HG02852 (cell line): ENCODE results near the gene APBA1.

Experiments
- ATAC-seq: cut with Tn5 transposase; IDR thresholded peaks from one replicate; pipeline ENCODE4 v1.9.1; 2021; ENCODE audit warnings: mild to moderate bottlenecking, moderate library complexity; ENCODE audit not compliant: unreplicated experiment

Gene APBA1

DNA sequence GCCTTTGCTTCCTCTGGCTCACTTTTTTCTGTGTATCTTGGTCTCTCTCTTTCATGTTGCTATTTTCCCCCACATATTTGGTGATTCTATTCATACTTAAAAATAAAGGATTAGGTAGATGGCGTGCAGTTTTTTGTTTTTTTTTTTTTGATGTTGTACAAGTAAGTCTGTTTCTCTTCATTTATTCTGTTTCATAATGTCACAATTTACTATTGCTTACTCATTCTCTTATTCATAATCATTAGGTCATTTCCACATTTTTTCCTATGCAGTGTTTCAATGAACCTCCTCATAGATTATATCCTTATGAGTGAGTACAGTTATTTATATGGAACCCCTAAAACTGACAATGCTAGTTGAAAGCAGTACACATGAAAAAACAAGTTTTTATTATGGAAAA, 136.3 kb downstream of the APBA1 start:
- no peak for ATAC-seq

DNA sequence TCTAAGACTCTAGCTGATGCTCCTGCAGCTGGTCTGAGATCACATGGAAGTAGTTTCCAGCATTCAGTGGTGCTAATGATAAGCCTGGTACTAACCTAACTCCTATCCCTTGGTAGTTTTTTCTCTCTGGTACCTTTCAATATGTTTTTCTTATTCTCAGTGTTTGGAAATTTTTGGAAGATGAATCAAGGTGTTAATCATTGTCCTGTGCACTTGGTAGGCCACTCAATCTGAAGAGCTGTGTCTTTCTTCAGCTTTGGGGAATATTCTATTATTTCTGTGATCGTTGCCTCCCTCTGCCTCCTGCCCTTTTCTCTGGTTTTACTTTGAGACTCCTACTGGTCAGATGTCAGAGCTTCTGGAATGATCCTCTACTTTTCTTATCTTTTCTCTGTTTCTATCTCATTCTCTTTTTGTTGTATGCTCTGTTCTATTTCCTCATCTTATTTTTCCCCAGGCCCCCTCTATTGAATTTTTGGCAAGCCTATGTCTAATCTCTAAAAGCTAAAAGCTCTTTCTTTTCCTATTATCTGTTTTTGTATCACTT, 136.8 kb downstream of the APBA1 start:
- ATAC-seq, result no peak

DNA sequence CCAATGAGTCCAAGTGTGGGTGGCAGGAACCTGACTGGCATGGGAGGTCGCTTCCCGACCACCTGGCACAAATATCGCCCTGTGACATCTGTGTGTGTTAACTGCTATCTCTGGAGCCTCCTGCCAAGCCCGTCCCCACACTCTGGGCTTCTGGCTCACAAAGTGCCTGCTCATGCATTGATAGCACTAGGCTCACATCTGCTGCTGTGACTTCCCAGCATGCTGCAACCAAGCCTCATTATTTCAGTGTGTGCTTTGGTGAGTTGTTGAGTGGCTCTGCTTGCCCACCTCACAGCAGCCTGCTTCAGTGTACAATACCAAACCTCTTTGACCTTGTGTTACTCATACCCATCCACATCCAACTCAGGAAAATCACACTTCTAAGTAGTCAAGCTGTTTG, 139.8 kb downstream of the APBA1 start:
- no peak for ATAC-seq

DNA sequence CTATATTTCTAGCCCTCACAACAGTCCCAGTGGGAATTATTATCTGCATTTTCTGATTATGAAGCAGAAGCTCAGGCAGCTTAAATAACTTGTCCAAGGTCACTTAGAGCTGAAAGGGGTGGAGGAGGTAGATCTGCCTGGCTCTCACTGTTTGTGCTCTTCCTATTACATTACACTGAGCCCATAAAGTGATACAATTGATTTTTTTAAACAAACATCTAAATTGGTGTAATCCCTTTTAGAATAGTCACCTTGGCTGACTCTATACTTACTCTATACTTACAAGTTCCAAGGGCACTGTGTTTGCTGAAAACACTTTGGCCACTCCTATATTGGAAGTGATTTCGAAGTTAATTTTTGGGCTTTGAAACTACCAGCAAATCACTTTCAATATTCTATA, 144.7 kb downstream of the APBA1 start:
- no peak for ATAC-seq

DNA sequence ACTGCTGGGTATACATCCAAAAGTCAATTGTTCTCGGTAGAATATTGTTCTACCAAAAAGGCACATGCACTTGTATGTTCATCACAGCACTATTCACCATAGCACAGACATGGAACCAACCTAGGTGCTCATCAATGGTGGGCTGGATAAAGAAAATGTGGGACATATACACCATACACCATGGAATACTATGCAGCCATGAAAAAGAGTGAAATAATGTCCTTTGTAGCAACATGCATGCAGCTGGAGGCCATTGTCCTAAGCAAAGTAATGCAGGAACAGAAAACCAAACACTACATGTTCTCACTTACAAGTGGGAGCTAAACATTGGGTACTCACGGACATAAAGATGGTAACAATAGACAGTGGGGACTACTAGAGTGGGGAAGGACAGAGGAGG, 145.5 kb downstream of the APBA1 start:
- ATAC-seq, result no peak

DNA sequence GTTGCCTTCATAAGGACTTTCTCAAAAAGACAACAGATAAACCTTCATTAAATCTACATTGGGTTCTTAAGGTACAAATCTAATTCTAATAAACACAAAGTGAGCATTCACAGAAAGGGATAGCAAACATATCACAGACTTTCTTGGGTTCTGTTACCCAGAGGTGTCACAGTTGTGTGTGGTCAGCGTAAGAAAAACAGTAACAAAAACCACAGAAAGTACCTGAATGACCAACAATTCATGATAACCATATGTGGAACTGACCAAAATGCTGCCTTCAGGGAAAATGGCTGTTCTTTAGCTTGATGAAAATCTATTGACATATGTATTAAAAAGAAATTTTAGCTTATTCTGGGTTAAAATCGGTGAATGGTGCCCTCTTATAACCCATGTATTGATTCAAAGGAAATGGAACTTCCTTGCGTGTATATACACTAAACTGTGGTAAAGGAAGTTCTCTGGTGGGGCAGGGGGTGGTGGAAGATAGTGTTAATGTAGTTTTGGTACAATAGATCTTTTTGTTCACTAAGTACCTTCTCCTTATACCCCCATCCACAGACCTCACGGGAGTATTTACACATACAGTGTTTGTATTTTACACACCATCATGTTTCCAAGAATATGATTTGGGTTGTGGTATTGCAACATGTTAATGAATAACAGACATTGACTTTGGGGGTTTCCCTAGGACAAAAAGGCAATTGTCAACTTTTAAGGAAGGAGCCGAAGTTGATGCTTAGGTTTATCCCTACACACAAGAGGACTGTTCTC, 152.5 kb downstream of the APBA1 start:
- no peak for ATAC-seq

DNA sequence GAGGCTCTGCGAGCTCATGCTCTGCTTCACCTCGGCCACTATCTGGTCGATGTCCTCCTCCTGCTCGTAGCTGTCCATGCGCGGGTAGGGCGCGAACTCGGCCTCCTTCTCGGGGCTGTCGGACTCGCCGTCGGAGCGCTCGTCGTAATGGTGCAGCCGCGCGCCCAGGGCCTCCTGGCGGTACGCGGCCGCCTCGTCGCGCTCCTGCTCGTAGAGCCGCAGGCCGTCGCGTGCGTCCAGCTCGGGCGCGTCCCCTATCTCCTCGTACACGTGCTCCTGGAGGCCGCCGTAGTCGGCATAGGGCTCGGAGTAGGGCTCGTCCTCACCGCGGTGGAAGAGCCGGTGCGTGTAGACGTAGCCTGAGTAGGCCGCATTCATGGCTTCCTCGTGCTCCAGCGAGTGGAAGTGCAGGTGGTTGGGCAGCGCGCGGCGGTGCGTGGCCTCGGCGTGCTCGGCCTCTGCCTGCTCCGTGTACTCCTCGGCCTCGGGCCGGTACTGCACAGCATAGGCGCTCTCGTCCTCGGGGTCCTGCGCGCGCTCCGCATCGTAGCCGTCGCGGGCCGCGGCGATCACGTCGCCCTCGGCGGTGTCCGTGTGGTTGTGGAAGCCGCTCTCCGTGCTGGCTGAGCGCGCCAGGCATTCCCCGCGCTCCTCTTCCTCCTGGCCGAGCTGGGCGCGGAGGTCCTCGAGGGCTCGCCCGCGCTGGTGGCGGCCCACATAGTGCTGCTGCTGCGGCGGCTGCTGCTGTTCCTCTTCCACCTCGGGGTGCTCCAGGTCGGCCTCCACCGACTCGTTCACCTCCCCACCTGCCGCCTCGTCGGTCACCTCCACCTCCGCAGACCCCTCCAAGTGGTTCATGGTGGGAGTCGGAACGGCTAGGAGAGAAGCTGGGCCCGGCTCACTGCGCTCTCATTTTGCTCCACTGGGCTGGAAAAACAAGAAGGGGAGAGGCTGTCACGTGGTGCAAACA, 155.5 kb downstream of the APBA1 start:
- no peak for ATAC-seq

DNA sequence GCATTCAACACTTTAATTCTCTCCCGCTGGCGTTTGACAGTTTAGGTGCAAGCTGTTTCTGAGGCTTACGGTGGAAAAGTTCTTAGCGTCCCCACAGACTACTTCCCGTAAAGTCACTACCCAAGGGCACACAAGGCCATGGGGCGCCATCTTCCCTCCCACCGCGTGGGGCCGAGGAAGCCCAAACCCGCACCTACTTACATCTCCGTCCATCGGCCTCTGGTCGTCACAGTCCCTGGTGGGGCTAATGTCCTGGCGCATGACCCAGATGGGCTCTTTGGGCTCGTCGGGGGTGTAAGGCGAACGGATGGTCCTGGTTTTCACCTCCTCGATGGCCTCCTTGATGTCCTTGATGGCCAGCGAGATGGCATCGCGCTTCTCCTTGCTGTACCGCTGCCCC, 156.4 kb downstream of the APBA1 start:
- no peak for ATAC-seq

DNA sequence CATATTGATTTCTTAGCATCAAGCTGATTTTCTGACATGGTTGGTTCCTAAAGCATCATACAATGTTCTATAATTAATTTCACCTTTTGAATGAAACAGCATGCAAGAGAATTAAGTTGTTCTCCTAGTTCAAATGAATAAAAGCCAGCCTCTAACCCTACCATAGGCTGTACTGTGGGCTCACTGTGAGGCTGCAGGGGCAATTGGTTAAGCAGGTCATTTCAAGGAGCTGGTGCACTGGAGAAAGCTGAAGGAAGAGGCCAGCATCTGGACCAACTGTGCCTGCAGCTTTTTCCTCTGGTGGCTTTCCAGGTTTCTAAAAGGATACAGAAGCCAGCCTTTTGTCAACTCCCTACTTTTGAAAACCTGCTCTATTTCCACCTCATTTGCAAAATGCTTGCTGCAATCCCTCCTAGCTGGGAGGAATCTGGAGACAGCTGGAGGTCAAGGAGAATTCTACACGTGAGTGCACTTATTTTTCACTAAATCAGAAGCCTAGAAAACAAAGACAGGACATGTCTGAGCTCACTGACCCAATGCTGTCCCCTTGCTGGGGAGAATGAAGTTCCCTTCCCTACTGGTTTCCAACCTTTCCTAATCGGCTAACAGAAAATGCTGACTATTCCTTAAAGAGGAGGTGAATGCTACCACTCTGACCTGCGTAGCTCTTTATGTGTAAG, 158.9 kb downstream of the APBA1 start:
- ATAC-seq, result no peak

DNA sequence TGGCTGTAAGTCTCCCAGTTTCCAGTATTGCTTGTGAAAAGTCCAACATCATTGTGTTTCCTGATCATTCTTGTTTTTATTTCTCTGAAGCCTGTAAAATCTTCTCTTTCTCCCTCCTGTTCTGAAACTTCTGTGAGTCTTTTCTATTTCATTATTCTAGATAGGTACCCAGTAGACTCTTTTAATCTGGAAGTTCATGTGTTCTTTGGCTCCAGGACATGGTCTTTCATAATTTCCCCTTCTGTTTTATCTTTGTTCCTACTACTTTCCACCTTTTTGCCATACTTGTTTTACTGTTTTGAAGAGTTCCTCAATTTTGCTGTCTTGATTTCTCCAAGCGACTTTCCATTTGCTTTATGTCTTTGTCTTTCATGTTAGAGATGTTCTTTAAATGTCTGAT, 168.1 kb downstream of the APBA1 start:
- ATAC-seq, result no peak

DNA sequence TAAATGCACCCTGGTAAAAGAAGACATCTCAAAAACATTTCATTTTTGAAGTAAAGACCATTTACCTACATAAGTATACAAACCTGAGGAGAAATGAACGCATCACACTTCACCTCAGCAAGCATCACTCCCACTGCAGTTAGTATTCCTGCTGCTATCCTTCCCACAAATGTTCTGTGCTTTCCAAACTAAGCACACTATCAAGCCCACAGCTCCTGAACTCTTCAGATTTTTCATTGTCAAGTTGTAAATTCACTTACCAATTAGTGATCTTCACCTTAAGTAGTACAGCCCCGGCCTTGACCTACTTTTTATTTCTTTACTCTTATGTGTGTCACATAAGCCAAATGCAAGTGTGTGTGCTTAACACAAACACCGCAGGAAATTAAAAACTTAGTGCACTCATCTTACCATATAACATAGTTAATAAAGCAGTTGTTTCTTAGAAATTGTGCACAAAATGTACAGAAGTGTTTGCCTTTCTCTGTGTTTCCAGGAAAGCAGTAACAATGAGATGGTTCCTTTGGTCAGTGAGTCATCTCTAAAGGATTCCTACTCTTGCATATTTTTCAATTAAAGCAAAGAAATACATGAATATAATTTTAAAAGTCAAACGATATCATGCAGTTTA, 169.4 kb downstream of the APBA1 start:
- no peak for ATAC-seq

DNA sequence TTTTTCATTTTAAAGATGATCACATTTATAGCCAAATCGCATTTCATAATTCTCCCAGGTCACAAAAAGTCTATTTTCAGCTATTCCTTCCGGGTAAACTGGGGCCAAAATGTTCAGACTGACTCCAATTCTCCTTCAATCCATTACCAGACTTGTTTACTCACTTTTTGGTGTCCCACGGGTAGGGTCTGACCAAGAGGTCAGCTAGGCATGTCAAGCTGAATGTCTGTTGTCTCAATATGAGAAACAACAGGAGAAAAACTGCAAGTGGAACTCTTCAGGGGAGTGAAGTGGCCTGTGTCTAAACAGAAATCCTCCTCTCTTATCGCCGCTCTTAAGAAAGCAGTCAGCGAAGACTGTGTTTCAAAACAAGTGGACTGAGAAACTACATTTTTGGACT, 171.3 kb downstream of the APBA1 start:
- ATAC-seq, result no peak

DNA sequence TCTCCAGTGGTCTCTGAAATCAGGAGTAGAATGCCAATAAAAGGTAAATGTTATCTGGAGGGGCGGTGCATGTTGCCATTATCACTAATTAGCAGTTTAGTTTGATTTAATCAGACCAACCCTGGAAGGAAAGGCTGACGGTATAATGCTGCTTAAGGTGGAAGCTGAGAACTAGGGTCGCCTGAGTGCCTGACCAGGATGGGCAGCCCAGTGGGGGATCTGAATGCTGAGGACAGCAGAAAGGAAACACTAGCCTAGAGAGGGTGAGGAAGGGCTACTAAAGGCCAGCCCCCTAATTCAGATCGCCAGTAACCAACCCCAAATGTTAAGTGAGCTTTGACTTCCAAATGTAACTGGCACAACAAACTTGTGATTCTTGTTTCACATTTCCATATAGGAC, 172.2 kb downstream of the APBA1 start:
- no peak for ATAC-seq

DNA sequence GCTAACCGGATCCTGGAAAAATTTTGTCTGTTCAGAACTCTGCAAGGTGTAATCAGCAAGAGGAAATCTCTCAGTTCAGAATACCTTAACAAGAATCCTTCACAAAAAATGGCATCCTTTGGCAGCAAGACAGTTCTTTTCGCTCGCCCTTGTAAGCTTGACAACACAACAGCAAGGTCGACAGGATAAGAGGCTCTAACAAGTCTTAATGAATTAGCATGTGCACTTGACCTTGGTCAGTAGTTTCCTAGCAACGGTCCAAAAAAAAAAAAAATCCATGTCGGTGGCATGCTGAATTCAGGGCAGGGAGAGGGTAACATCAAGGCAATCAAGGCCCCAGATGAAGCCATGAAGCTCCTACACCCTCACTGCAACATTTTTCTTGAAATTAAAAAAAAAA, 172.8 kb downstream of the APBA1 start:
- ATAC-seq, result no peak

DNA sequence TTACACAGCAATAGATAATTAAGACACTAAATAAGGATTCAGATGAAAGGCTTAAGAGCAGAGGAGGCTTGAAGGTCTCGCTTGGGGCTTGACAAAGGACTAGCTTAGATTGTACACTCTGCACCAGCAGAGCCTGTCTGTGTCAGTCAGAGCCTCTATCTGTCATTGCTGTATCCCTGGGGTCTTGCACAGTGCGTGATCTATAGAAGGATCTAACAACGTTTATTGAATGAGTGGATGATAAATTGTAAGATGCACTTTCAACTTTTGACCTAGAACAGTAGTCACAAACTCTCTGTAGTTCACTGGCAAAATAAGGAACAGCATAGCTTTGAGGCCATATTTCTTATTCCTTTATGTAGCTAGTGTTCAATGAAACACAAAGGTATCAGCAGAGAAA, 173.7 kb downstream of the APBA1 start:
- ATAC-seq, result no peak

DNA sequence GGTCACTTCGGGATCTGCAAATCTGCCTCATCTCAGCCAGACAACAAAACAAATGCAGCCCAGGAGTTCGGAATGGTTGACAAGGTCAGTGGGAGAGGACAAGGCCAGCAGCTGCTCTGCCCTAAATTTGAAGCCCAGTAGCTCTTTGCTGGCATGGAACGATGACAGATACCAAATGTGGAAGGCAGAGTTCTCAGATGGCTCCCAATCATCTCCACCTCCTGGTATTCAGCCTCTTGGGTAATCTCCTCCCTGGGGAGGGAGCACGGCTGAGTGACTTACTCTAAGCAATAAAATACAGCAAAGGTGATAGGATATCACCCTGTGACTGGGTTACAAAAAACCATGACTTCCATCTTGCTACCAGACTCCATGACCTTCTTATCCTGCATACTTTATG, 174.4 kb downstream of the APBA1 start:
- no peak for ATAC-seq

DNA sequence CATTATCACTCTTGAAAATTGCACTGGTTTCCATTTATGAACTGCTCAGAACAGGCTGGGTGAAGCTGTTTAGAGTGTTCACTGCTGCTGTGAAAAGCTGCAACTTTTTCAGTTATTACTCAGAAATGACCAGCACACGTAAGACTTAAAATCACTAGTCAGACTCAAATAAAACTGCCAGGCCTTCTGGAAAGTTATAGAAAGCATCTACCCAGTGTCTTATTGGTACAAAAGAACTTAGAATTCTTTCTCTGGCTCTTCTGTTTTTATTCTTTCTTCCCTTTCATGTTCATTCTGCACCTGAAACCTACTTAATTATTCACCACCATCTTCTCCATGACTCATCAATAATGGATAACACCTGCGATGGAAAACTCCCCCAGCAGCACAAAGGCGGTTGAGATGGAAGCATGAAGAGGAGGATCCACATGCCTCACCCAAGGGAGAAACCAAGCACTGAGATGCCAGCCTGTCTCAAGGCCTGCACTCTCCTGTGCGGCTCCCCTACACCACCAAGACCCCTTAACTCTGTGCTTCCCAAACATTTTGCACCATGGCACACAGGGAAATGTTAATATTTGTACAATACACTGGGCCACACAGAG, 175.2 kb downstream of the APBA1 start:
- no peak for ATAC-seq

DNA sequence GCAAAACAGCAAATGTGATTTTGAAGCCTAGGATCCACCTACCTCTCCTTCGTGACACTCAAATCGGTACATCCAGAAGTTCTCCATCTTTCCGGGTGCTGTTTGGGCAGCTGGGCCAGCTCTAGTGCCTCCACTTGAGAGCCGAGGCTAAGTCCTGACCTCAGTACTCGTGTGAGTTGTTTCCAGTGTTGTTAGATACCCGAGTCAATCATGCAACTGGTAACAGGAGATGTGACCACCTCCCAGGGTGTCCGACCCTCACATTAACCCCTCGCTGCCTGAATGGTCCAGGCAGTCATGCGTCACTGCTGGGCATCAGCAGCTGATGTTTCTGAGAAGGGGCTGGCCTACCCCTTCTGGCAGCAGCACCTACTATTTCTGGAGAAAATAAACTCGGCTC, 176.9 kb downstream of the APBA1 start:
- ATAC-seq, result no peak

DNA sequence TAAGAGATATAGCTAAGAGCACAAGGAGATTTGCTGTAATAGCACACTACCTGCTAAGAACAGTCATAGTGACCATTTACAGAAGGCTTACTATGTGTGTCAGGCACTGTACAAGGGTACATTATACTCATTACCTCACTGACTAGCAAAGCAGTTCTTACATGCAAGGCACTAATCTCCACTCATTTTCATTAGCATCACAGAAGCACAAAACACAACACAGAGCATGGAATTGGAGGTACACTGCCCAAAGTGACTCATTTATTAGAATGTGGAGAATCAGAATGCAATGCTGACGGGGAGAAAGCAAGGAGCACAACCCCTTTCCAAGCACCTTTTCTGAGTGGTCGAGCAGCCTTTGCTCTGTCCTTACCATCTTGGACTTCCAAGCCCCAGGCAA, 177.4 kb downstream of the APBA1 start:
- ATAC-seq, result no peak

DNA sequence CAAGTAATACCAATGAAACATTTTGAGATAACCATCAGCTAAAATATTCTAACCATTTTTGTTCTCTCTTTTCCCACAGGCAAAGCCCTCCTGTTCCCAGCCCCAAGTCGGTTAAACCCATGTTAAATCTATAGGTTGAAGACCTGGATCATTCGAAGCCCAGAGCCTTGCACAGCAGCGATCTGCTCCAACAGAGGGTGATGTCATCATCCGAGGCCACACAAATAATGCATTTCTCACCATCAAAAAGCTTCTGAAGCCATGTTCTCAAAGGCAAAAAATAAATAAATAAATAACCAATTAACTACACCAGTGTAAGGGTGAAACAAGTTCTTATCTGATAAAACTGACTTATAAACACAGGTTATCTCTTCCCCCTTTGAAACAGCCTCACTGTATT, 178.0 kb downstream of the APBA1 start:
- ATAC-seq, result no peak
